HCEC 1CT (cell line): ENCODE measurements around the gene CFAP53.
"Not testable (repeated sequence)": the region's sequence is repeated elsewhere in the genome, so short reads cannot be mapped to it uniquely, and the experiment has no call there.

Source experiments
- DNase-seq: peaks from one replicate; pipeline ENCODE4 v3.0.0-alpha.2; 2017

CFAP53 gene

DNA sequence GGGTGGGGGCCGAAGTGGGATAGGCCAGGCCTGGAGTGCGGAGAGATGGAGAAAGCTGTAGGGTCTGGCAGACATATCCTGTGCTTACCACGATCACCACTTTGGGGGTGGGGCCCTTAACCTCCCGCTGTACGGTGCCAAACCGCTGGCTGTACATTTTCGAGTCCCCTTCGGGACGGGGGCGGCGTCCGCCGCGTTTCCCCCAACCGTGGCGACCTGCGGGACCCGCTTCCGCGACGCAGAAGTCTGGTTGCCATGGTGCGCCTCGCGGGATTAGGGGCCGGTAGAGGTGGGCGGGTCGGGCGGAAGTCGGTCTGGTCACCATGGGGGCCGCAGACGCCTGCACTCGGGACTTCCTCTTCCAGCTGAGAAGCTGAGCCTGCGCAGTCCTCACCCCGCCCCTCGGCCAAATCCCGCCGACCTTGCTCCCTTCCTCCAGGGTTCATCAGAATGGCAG, at the start of gene CFAP53:
Gene CFAP53, minus strand, starts transcription at position 248 of the 457 bp plus-strand sequence. Its CDS starts 91 bp downstream, at position 157.
- DNase-seq = peak; percentile 71

- DNase-seq = no peak
Measured at GRCh38 chr18:50315100-50315871, 49.0 kb upstream of the CFAP53 start.

DNA sequence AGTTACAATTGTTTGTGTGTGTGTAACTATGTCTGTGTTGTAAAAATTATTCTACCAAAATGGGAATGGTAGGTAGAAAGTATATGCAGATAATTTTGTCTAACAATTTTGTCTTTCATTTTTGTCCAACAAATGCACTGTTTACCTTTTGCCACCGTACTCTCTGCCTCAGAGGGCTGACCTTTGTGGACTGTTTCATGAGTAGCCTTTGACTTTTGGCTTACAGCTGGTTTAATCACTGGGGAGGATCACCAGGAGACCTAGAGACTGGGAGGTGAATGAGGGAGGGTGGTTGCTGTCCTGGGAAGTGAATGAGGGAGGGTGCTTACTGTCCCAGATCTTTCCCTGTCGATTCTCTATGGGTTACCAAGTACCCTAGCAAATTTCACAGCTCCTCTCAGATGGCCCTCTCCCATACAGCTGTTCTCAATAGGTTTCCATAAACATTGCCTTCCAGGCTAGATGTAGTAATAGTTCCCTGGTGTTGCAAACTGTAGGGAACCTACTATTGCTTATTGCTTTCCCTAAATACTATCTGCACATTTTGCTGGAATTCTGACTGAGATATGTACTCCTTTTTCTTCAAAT, 47.7 kb upstream of the CFAP53 start:
- DNase-seq = no peak

DNA sequence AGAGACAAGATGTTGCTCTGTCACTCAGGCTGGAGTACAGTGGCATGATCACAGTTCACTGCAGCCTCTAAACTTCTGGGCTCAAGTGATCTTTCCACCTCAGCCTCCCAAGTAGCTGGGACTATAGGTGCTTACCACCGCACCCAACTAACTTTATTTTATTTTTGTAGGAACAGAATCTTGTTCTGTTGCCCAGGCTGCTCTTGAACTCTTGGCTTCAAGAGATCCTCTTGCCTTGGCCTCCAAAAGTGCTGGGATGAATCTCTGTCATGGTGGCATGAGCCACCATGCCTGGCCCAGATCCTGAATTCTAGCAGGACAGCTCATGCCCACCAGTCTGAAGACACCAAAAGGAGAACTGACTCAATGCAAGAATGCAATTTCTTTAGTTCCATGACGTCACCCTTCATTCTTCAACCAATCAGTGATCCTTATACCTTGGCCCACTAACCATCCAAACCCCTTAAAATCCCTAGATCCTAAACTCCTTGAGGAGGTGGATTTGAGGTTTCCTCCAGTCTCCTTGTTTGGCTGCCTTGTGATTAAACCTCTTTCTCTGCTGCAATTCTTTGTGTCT, 46.8 kb upstream of the CFAP53 start:
- no peak for DNase-seq

GRCh38 chr18:50312296-50313030, 46.2 kb upstream of the CFAP53 start:
- DNase-seq = no peak

- DNase-seq = no peak
Measured at GRCh38 chr18:50311650-50312049, 45.4 kb upstream of the CFAP53 start.

- no peak for DNase-seq
Measured at GRCh38 chr18:50310080-50310479, 43.8 kb upstream of the CFAP53 start.

- not testable (repeated sequence) for DNase-seq
Measured at GRCh38 chr18:50308851-50309250, 42.6 kb upstream of the CFAP53 start.

GRCh38 chr18:50307738-50308470, 41.6 kb upstream of the CFAP53 start:
- peak; percentile 91 for DNase-seq

- no peak for DNase-seq
Measured at GRCh38 chr18:50307400-50307737, 41.1 kb upstream of the CFAP53 start.

- DNase-seq = no peak
Measured at GRCh38 chr18:50306944-50307343, 40.6 kb upstream of the CFAP53 start.

DNA sequence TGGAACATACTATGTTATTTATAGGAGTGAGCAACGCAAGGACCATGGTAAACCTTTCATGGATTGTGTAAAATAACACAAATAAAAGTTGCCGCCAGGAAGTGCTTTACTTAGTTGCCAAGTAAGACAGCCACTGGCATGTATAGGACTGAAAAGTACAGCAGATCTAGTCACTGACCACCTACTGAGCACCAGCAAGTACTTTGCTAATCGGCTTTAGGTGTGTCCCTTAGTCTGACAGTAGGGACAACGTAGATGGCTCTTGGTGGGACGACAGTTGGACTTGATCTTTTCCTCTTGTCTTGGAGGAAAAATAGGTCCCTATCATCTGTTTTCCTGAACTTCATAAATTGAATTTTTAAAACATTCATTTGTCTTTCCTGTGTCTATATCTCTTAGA, 34.8 kb upstream of the CFAP53 start:
- DNase-seq = no peak

- no peak for DNase-seq
Measured at GRCh38 chr18:50299626-50300388, 33.5 kb upstream of the CFAP53 start.

- DNase-seq = no peak
Measured at GRCh38 chr18:50298443-50299284, 32.4 kb upstream of the CFAP53 start.

DNA sequence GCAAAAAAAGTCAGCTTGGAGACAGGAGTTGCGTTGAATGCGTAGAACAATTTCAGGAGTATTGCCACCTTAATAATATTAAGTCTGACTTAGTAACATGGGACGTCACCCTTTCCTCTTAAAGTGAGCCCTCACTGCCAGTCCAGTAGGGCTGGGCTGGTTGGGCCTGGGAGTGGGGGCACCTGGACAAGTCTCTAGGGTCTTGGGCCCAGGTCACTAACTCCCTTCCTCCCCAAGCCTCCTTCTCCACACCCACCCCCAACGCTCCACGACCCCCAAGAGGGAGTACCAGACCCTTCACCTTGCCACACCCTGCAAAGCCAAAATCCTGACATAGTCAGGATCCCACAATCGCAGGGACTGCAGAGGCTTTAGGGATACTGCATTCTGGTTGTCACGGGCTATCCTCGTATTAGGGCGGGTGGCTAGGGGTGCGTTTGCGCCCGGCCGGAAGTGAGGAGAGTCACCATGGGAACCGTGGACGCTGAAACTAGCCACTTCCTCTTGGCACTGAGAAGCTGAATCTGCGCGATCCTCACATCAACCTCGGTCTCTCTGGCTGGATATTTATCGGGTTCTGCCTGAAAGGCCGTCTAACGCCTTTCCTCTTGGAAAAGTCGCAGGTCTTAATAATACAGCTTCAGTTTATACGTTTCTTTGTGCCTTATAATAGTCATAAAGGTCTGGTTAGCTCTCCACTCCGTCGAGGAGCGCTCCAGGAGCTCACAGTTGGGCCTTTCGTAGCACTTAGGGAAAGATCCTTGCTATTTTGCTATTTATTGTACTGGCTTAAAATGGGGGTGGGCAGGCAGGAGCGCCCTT, 31.5 kb upstream of the CFAP53 start:
- DNase-seq = peak; percentile 49

GRCh38 chr18:50293039-50293438, 26.7 kb upstream of the CFAP53 start:
- no peak for DNase-seq

GRCh38 chr18:50289108-50289443, 22.8 kb upstream of the CFAP53 start:
- no peak for DNase-seq

DNA sequence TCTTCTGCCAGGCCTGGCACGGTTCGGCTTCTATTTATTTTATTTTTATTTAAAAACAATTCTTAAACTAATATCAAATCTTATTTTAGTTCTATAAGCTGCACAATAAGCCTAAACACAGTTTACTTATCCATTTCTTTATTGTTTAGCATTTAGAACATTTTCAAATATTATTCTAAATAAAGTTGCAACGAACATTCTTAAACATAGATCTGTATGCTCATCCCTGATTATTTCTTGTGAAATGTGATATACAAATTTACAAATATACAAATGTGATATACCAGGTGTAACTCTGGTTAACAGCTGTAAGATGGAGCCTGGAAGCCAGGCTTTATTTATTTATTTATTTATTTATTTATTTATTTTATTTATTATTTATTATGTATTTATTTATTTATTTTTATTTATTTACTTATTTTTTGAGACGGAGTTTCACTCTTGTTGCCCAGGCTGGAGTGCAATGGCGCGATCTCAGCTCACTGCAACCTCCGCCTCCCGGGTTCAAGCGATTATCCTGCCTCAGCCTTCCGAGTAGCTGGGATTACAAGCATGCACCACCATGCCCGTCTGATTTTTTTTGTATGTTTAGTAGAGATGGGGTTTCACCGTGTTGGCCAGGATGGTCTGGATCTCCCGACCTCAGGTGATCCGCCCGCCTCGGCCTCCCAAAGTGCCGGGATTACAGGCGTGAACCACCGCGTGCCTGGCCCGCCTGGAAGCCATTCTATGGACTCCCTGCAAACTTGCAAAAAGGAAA, 22.2 kb upstream of the CFAP53 start:
- DNase-seq = not testable (repeated sequence)
